ENCODE data around the gene BTC.

DNA sequence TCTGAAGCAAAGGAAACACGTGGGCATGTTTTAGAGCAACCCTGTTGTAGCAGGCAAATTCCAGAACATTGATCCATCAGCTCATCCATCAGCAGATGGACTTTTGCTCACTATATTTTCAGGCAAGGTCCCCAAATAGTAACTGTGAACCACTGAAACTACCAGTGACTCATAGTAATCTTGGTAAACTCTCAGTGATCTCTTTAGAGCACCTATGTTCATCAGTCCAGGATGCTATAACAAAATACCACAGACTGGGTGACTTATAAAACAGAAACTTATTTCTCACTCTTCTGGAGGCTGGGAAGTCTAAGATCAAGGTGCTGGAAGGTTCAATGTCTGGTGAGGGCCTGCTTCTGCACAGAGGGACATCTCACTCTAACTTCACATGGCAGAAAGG is 28.9 kb upstream of the BTC start:
- no peak for TF ChIP-seq CTCF (optimal IDR thresholded peaks at IDR 0.05 in 1 of 3, IDR thresholded peaks at IDR 0.05 in 1 of 3, conservative IDR thresholded peaks at IDR 0.05 in 1 of 3; ENCODE audit: extremely low read depth in 1 of 3, insufficient read depth in 2 of 3, low read length in 3 of 3)
- TF ChIP-seq EZH2 (IDR thresholded peaks at IDR 0.05; ENCODE audit: low read length): no peak

Data from keratinocyte (primary cell).